HG02938 (cell line): ENCODE data around the gene YIF1B.
"Not testable (repeated sequence)": the region's sequence is repeated elsewhere in the genome, so short reads cannot be mapped to it uniquely, and the experiment has no call there.

Experiments
- ATAC-seq: cut with Tn5 transposase; IDR thresholded peaks from one replicate; pipeline ENCODE4 v1.9.1; 2021; ENCODE audit warnings: mild to moderate bottlenecking, moderate library complexity; ENCODE audit not compliant: unreplicated experiment

YIF1B gene

GRCh38 chr19:38277969-38278680, 37.6 kb downstream of the YIF1B start:
- ATAC-seq: no peak

GRCh38 chr19:38277549-38277948, 38.2 kb downstream of the YIF1B start:
- ATAC-seq: no peak

- no peak for ATAC-seq
These were observed 38.7 kb downstream of the YIF1B start for GRCh38 chr19:38276942-38277517.

- ATAC-seq: no peak
These were observed 41.0 kb downstream of the YIF1B start for GRCh38 chr19:38274739-38275138.

GRCh38 chr19:38273499-38273898, 42.2 kb downstream of the YIF1B start:
- no peak for ATAC-seq

- no peak for ATAC-seq
These were observed 45.1 kb downstream of the YIF1B start for GRCh38 chr19:38270587-38271167.

GRCh38 chr19:38268539-38268938, 47.2 kb downstream of the YIF1B start:
- ATAC-seq: no peak

- ATAC-seq: no peak
These were observed 47.8 kb downstream of the YIF1B start for GRCh38 chr19:38267761-38268483.

GRCh38 chr19:38266981-38267597, 48.7 kb downstream of the YIF1B start:
- no peak for ATAC-seq

- ATAC-seq: no peak
These were observed 49.8 kb downstream of the YIF1B start for GRCh38 chr19:38265921-38266429.

GRCh38 chr19:38265213-38265861, 50.4 kb downstream of the YIF1B start:
- no peak for ATAC-seq

GRCh38 chr19:38264486-38265212, 51.1 kb downstream of the YIF1B start, which contains the start of gene SPINT2:
TSS of gene SPINT2 (plus strand) at chr19:38264573. CDS start at chr19:38264893, 320 bp downstream.
- no peak for ATAC-seq

GRCh38 chr19:38263689-38264485, 51.9 kb downstream of the YIF1B start:
- no peak for ATAC-seq

GRCh38 chr19:38262585-38263268, 53.0 kb downstream of the YIF1B start:
- no peak for ATAC-seq

GRCh38 chr19:38261942-38262341, 53.8 kb downstream of the YIF1B start:
- not testable (repeated sequence) for ATAC-seq

- ATAC-seq: no peak
These were observed 60.2 kb downstream of the YIF1B start for GRCh38 chr19:38255383-38256014.

GRCh38 chr19:38253788-38254187, 62.0 kb downstream of the YIF1B start:
- no peak for ATAC-seq
